Left renal cortex interstitium (tissue), 4 donors: ENCODE data around the gene MAP6D1. TPM values are rescaled to one million over a fixed set of nuclear protein-coding genes. Genes with fewer than 3 reads are reported as not detected.

Experiments
- DNase-seq, 4 donors: peaks; one replicate each; pipeline ENCODE4 v3.0.0-alpha.2; 2013; ENCODE audit warnings: low read depth in 4 of 4, low spot score in 2 of 4, missing footprints in 1 of 4
- polyA plus RNA-seq, 4 donors: library from polyadenylated mRNA; unstranded; fragments of 120-200 nt; gene quantifications; one replicate each; pipeline ENCODE4 v1.2.1, GENCODE V29; 2013; ENCODE audit not compliant: insufficient read length in 4 of 4

The MAP6D1 gene
- polyA plus RNA-seq, result 1 to 10 TPM in 3 of 4 donors, under 1 TPM in 1; 0.58 to 1.6 (median 1.3) TPM

- peak in 3 of 4 donors; percentile 32 to 45 (median 41) for DNase-seq
Observed at GRCh38 chr3:183825456-183826161, at the start of gene MAP6D1. Gene MAP6D1, minus strand, starts transcription at chr3:183825577. Its CDS starts 30 bp downstream, at chr3:183825547.

GRCh38 chr3:183873914-183874313 lies 48.5 kb upstream of the MAP6D1 start:
- no peak for DNase-seq

GRCh38 chr3:183871541-183871940 lies 46.2 kb upstream of the MAP6D1 start:
- no peak for DNase-seq

GRCh38 chr3:183870563-183870962 lies 45.2 kb upstream of the MAP6D1 start:
- no peak for DNase-seq

GRCh38 chr3:183868796-183869195 lies 43.4 kb upstream of the MAP6D1 start:
- no peak for DNase-seq

- DNase-seq, result no peak
Observed at GRCh38 chr3:183862610-183863009, 37.2 kb upstream of the MAP6D1 start.

- no peak for DNase-seq
Observed at GRCh38 chr3:183857863-183858262, 32.5 kb upstream of the MAP6D1 start.

- DNase-seq, result no peak
Observed at GRCh38 chr3:183854318-183855035, 29.1 kb upstream of the MAP6D1 start.

- DNase-seq, result no peak
Observed at GRCh38 chr3:183845608-183846288, 20.4 kb upstream of the MAP6D1 start.

- DNase-seq, result no peak
Observed at GRCh38 chr3:183845090-183845489, 19.7 kb upstream of the MAP6D1 start.

- no peak for DNase-seq
Observed at GRCh38 chr3:183844606-183845005, 19.2 kb upstream of the MAP6D1 start.

- DNase-seq, result no peak
Observed at GRCh38 chr3:183839751-183840150, 14.4 kb upstream of the MAP6D1 start.

GRCh38 chr3:183837894-183838293 lies 12.5 kb upstream of the MAP6D1 start:
- no peak for DNase-seq

- no peak for DNase-seq
Observed at GRCh38 chr3:183837390-183837789, 12.0 kb upstream of the MAP6D1 start.

GRCh38 chr3:183833516-183833915 lies 8.1 kb upstream of the MAP6D1 start:
- no peak for DNase-seq

GRCh38 chr3:183830187-183830586 lies 4.8 kb upstream of the MAP6D1 start:
- no peak for DNase-seq

- no peak for DNase-seq
Observed at GRCh38 chr3:183829466-183829865, 4.1 kb upstream of the MAP6D1 start.

- no peak for DNase-seq
Observed at GRCh38 chr3:183828538-183828870, 3.1 kb upstream of the MAP6D1 start.

GRCh38 chr3:183827809-183828537 lies 2.6 kb upstream of the MAP6D1 start:
- DNase-seq, result no peak

GRCh38 chr3:183826448-183827250 lies 1.3 kb upstream of the MAP6D1 start:
- no peak for DNase-seq
